Endothelial cell of umbilical vein (primary cell): Measurements from ENCODE around the gene MAP3K4. TPM values are rescaled to one million over a fixed set of nuclear protein-coding genes. Genes with fewer than 3 reads are reported as not detected.

Experiments used
- BruUV-seq: library from RNA; stranded (reverse); fragments of 400-500 nt; replicated peaks from 2 replicates; lab custom pipeline; 2021; lab: Mats Ljungman, UMichigan
- CTCF ChIA-PET: fragments of 300-600, 350-600 bp; sonication (Branson Sonifier 250); formaldehyde crosslinking; loops from one replicate; lab custom pipeline; 2021; ENCODE audit warnings: antibody characterized with exemption, inconsistent platforms; lab: Charles Lee
- POLR2A ChIA-PET: fragments of 300-600, 350-600 bp; sonication (Branson Sonifier 250); formaldehyde crosslinking; loops from one replicate; lab custom pipeline; 2021; ENCODE audit warnings: antibody characterized with exemption, inconsistent platforms; lab: Charles Lee
- DNase-seq: peaks from one replicate; pipeline ENCODE4 v3.0.0-alpha.2; 2011; ENCODE audit warnings: low read depth, low spot score
- FAIRE-seq: peaks from 2 replicates; lab custom pipeline; 2011; peaks lifted over from hg19 to GRCh38; lab: Jason Lieb, UNC
- H2AFZ ChIP-seq: 2 replicates; pipeline ENCODE4 v1.6.0; 2012; ENCODE audit warnings: low read depth, low read length, control low read depth, inconsistent platforms
- H3K27ac ChIP-seq: 2 replicates; pipeline ENCODE4 v1.5.1; 2011; ENCODE audit warnings: low read depth, mild to moderate bottlenecking, control low read depth, low read length, moderate library complexity; ENCODE audit not compliant: insufficient read depth
- H3K27me3 ChIP-seq, 2 experiments: 2 replicates each; pipeline versions ENCODE4 v1.6.0 to v1.6.1; 2011; ENCODE audit warnings: low read length in 2 of 2, mixed read lengths in 1 of 2; ENCODE audit not compliant: control insufficient read depth in 2 of 2, insufficient read depth in 2 of 2
- H3K36me3 ChIP-seq, 2 experiments: 2 replicates in 1 of 2; 3 replicates in 1 of 2; pipeline ENCODE4 v1.5.1; 2011; ENCODE audit warnings: low read length in 2 of 2, mild to moderate bottlenecking in 1 of 2, moderate library complexity in 1 of 2; ENCODE audit not compliant: control insufficient read depth in 2 of 2, insufficient read depth in 2 of 2; ENCODE audit errors: extremely low read depth in 1 of 2
- H3K4me1 ChIP-seq: 3 replicates; pipeline ENCODE4 v1.5.1; 2011; ENCODE audit warnings: mild to moderate bottlenecking, low read length; ENCODE audit not compliant: control insufficient read depth, insufficient read depth; ENCODE audit errors: extremely low read depth
- H3K4me2 ChIP-seq: 2 replicates; pipeline ENCODE4 v1.6.1; 2011; ENCODE audit warnings: low read length, control low read depth, mixed read lengths; ENCODE audit not compliant: insufficient read depth
- H3K4me3 ChIP-seq, 3 experiments: fragments of 200-600 bp in 1 of 3; sonication (generic), shearing (Covaris generic) in 1 of 3; replicated peaks in 1 of 3; 2 replicates each; pipeline ENCODE4 v1.5.1; 2011 to 2016; ENCODE audit warnings: control low read depth in 3 of 3, low read length in 3 of 3, mild to moderate bottlenecking in 2 of 3, inconsistent platforms in 1 of 3, low read depth in 1 of 3, moderate library complexity in 1 of 3; ENCODE audit not compliant: insufficient read depth in 1 of 3
- H3K79me2 ChIP-seq: 2 replicates; pipeline ENCODE4 v1.6.0; 2012; ENCODE audit warnings: low read length, inconsistent platforms; ENCODE audit not compliant: control insufficient read depth, insufficient read depth
- H3K9ac ChIP-seq: replicated peaks from 2 replicates; pipeline ENCODE3; 2011; ENCODE audit warnings: low read length, control low read depth; ENCODE audit not compliant: insufficient read depth; ENCODE audit errors: extremely low read depth
- H3K9me1 ChIP-seq: replicated peaks from 3 replicates; pipeline ENCODE4 v1.6.0; 2011; ENCODE audit warnings: mild to moderate bottlenecking, low read length; ENCODE audit not compliant: control insufficient read depth, insufficient read depth; ENCODE audit errors: extremely low read depth
- H3K9me3 ChIP-seq: replicated peaks from 2 replicates; pipeline ENCODE4 v1.5.1; 2012; ENCODE audit warnings: low read length, inconsistent platforms; ENCODE audit not compliant: control insufficient read depth, insufficient read depth
- H4K20me1 ChIP-seq: replicated peaks from 2 replicates; pipeline ENCODE3; 2011; ENCODE audit warnings: mild to moderate bottlenecking, low read length; ENCODE audit not compliant: control insufficient read depth, insufficient read depth; ENCODE audit errors: extremely low read depth
- EZH2 ChIP-seq: IDR thresholded peaks from 2 replicates; pipeline ENCODE4 v1.6.1; 2012; ENCODE audit warnings: borderline replicate concordance, low read depth, mild to moderate bottlenecking, moderate library complexity, low read length, inconsistent platforms; ENCODE audit not compliant: severe bottlenecking
- FOS ChIP-seq: IDR thresholded peaks from 2 replicates; pipeline ENCODE4 v1.6.1; 2011; ENCODE audit warnings: mild to moderate bottlenecking, low read length, moderate library complexity, borderline replicate concordance; ENCODE audit not compliant: insufficient read depth
- GATA2 ChIP-seq: IDR thresholded peaks from 2 replicates; pipeline ENCODE4 v1.7.0; 2011; ENCODE audit warnings: low read depth, mild to moderate bottlenecking, moderate library complexity, mixed read lengths, low read length; ENCODE audit not compliant: insufficient read length, insufficient read depth
- JUN ChIP-seq: IDR thresholded peaks from 2 replicates; pipeline ENCODE4 v1.6.1; 2011; ENCODE audit warnings: borderline replicate concordance, low read depth; ENCODE audit not compliant: insufficient read length, insufficient read depth
- MYC ChIP-seq: IDR thresholded peaks from one replicate; pipeline ENCODE4 v1.6.1; 2011; ENCODE audit warnings: mild to moderate bottlenecking, low read depth, low read length
- POLR2A ChIP-seq: IDR thresholded peaks from 2 replicates; pipeline ENCODE4 v1.6.1; 2012; ENCODE audit warnings: low read depth, mild to moderate bottlenecking, control low read depth, low read length
- POLR2AphosphoS5 ChIP-seq: IDR thresholded peaks from 2 replicates; pipeline ENCODE4 v1.6.1; 2012; ENCODE audit warnings: low read depth, mild to moderate bottlenecking, control low read depth, low read length, moderate library complexity; ENCODE audit not compliant: insufficient read depth
- dilution Hi-C: fragments of 300-500 bp; cut with MboI; formaldehyde crosslinking; loops from one replicate; pipeline ENCODE4 v1.15.0; 2019; ENCODE audit warnings: low sequenced_read_pairs; ENCODE audit not compliant: extremely low pct_ligation_motif_present
- intact Hi-C: fragments of 100-400 bp; cut with micrococcal nuclease; formaldehyde crosslinking; loops from one replicate; pipeline ENCODE4 v1.10.0; 2022
- polyA plus RNA-seq, 4 experiments: library from polyadenylated mRNA; depleted of rRNA in 3 of 4; stranded (reverse) in 3 of 4; unstranded in 1 of 4; fragments of >200 nt; gene quantifications; 2 replicates each; pipeline versions ENCODE4 v1.2.1 to v1.2.3, GENCODE V29; 2011 to 2012; ENCODE audit warnings: missing spikeins in 1 of 4
- total RNA-seq: library from RNA; stranded (reverse); gene quantifications from 2 replicates; pipeline ENCODE4 v1.2.3, GENCODE V29; 2021
- TF ChIP-seq, protein P1 (sequence below), 2 donors: IDR thresholded peaks; 1 replicate in 1 of 2; 2 replicates in 1 of 2; pipeline ENCODE4 v1.5.1; 2011; ENCODE audit warnings: low read length in 2 of 2, mild to moderate bottlenecking in 2 of 2, moderate library complexity in 2 of 2, control low read depth in 1 of 2, inconsistent platforms in 1 of 2, low read depth in 1 of 2; ENCODE audit not compliant: insufficient read depth in 1 of 2; ENCODE audit errors: extremely low read depth in 1 of 2
- TF ChIP-seq, protein P2 (sequence below): IDR thresholded peaks from 2 replicates; pipeline ENCODE4 v1.6.1; 2011; ENCODE audit not compliant: insufficient read depth, insufficient read length

Gene MAP3K4
- total and polyA plus RNA-seq, 2 donors (not counting 3 experiments of a cell fraction or from before 2014, with no cell fraction given), result 10.8 to 42.3 TPM

DNA sequence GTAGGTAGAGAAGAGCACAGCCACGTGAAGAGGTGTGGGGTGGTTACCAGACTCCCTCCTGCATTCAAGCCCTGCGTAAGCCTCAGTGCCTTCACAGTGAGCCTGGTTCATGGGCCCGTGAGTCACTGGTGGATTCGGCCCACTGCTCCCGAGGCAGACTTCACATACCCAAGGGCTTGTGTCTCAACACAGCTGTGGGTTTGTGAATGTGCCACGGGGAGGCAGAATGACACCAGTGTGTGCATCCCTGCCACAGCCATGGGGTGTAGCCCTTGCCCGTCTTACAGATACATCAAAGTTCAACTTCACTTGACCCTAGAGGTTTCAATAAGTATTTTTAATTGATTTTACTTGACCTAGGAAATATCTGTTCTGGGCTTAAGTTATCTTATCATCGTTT, 108.5 kb downstream of the MAP3K4 start:
- H3K4me2 ChIP-seq, result no peak overlapping the region
- intact Hi-C loops (loop anchor here (1.0 kb wide), 1 partner anchor 169 kb away; no protein-coding TSS in a partner anchor), dilution Hi-C loops (no loop called here)
- H3K9me1 ChIP-seq, result no peaks in the 10 kb centered on the region
- ChIA-PET CTCF (interaction anchor here (2.7 to 3.4 kb wide), 2 partner anchors 169 to 271 kb away, joined by 13 to 41 read pairs; no protein-coding TSS in a partner anchor), POLR2A (no interaction called here)
- no peak for DNase-seq
- H4K20me1 ChIP-seq, result no peaks in the 10 kb centered on the region
- TF ChIP-seq EZH2 (no peak), JUN (no peak), POLR2A (no peak), MYC (no peak), FOS (no peak), GATA2 (no peak), POLR2AphosphoS5 (no peak)
- TF ChIP-seq, protein P1, sequence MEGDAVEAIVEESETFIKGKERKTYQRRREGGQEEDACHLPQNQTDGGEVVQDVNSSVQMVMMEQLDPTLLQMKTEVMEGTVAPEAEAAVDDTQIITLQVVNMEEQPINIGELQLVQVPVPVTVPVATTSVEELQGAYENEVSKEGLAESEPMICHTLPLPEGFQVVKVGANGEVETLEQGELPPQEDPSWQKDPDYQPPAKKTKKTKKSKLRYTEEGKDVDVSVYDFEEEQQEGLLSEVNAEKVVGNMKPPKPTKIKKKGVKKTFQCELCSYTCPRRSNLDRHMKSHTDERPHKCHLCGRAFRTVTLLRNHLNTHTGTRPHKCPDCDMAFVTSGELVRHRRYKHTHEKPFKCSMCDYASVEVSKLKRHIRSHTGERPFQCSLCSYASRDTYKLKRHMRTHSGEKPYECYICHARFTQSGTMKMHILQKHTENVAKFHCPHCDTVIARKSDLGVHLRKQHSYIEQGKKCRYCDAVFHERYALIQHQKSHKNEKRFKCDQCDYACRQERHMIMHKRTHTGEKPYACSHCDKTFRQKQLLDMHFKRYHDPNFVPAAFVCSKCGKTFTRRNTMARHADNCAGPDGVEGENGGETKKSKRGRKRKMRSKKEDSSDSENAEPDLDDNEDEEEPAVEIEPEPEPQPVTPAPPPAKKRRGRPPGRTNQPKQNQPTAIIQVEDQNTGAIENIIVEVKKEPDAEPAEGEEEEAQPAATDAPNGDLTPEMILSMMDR (IDR thresholded peaks at IDR 0.05; ENCODE audit: extremely low read depth in 1 of 2, insufficient read depth in 1 of 2, low read depth in 1 of 2, low read length in 2 of 2), result no peak
- TF ChIP-seq, protein P2, sequence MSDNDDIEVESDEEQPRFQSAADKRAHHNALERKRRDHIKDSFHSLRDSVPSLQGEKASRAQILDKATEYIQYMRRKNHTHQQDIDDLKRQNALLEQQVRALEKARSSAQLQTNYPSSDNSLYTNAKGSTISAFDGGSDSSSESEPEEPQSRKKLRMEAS, result no peak
- H3K79me2 ChIP-seq, result no peaks in the 10 kb centered on the region
- H2AFZ ChIP-seq, result no peak overlapping the region
- H3K9ac ChIP-seq, result no peak overlapping the region
- no TSS peak for BruUV-seq
- H3K36me3 ChIP-seq, result peaks cover 4 to 7% of the 10 kb centered on the region in 2 experiments
- no peaks in the 10 kb centered on the region for H3K27me3 ChIP-seq
- no peak overlapping the region for H3K4me3 ChIP-seq
- no peaks in the 10 kb centered on the region for H3K9me3 ChIP-seq
- no peaks in the 10 kb centered on the region for H3K4me1 ChIP-seq
- H3K27ac ChIP-seq, result no peak overlapping the region
- no peak for FAIRE-seq
